HCT116 (cell line): ENCODE measurements around the gene EML4. TPM values are rescaled to one million over a fixed set of nuclear protein-coding genes. Genes with fewer than 3 reads are reported as not detected.
"Not testable (repeated sequence)": the region's sequence is repeated elsewhere in the genome, so short reads cannot be mapped to it uniquely, and the experiment has no call there.

Experiments
- ATAC-seq: fragments of 200-7000 bp; cut with Tn5 transposase; 2 replicates; pipeline ENCODE4 v1.9.1; 2020; ENCODE audit warnings: mild to moderate bottlenecking, moderate library complexity
- BruUV-seq: library from RNA; stranded (reverse); fragments of 400-500 nt; replicated peaks from 2 replicates; lab custom pipeline; 2021; lab: Mats Ljungman, UMichigan
- CTCF ChIA-PET: fragments of 300-600 bp; sonication (Branson Sonifier 250); formaldehyde crosslinking; loops from one replicate; lab custom pipeline; 2021; ENCODE audit warnings: antibody characterized with exemption; lab: Charles Lee
- POLR2A ChIA-PET: fragments of 300-600, 350-600 bp; sonication (Branson Sonifier 250); formaldehyde crosslinking; loops from one replicate; lab custom pipeline; 2021; ENCODE audit warnings: antibody characterized with exemption; lab: Charles Lee
- RAD21 ChIA-PET, 2 experiments: fragments of 300-600 bp; sonication (Branson Sonifier 250); formaldehyde crosslinking; loops; one replicate each; lab custom pipeline; 2023; ENCODE audit warnings: low total read pairs in 2 of 2; ENCODE audit not compliant: uncharacterized antibody in 2 of 2, unreplicated experiment in 2 of 2, low non-redundant PET in 1 of 2; lab: Charles Lee
- DNase-seq: peaks from one replicate; pipeline ENCODE4 v3.0.0-alpha.2; 2010; ENCODE audit warnings: low read depth, low spot score
- H2AFZ ChIP-seq: fragments of 200-600 bp; shearing (Covaris generic), sonication (generic); 2 replicates; pipeline ENCODE4 v1.6.1; 2017; ENCODE audit warnings: low read depth, mixed run types, mixed read lengths, antibody characterized with exemption, low read length; ENCODE audit not compliant: poor library complexity, severe bottlenecking
- H3K27ac ChIP-seq: 2 replicates; pipeline ENCODE4 v1.5.1; 2012; ENCODE audit warnings: low read depth, low read length
- H3K27me3 ChIP-seq: fragments of 200-600 bp; sonication (generic); 2 replicates; pipeline ENCODE4 v1.6.1; 2016; ENCODE audit warnings: mixed run types, low read length, mixed read lengths; ENCODE audit not compliant: insufficient read depth
- H3K36me3 ChIP-seq, 2 experiments: fragments of 200-500 bp in 1 of 2; fragments of 200-600 bp in 1 of 2; sonication (Bioruptor generic) in 1 of 2; sonication (generic) in 1 of 2; 2 replicates each; pipeline versions ENCODE4 v1.5.1 to v1.6.1; 2014 to 2016; ENCODE audit warnings: low read length in 2 of 2, inconsistent platforms in 1 of 2, mixed read lengths in 1 of 2, mixed run types in 1 of 2; ENCODE audit not compliant: insufficient read depth in 2 of 2, control insufficient read depth in 1 of 2
- H3K4me1 ChIP-seq, 2 experiments: fragments of 200-600 bp in 1 of 2; sonication (generic) in 1 of 2; 2 replicates each; pipeline versions ENCODE4 v1.5.1 to v1.6.1; 2012 to 2017; ENCODE audit warnings: low read length in 2 of 2, inconsistent platforms in 1 of 2, mild to moderate bottlenecking in 1 of 2, mixed read lengths in 1 of 2, mixed run types in 1 of 2, moderate library complexity in 1 of 2; ENCODE audit not compliant: insufficient read depth in 2 of 2, control insufficient read depth in 1 of 2
- H3K4me2 ChIP-seq: fragments of 200-600 bp; sonication (generic); 2 replicates; pipeline ENCODE4 v1.6.1; 2017; ENCODE audit warnings: mixed run types, low read length, mixed read lengths
- H3K4me3 ChIP-seq, 2 experiments: fragments of 200-600 bp in 1 of 2; sonication (generic) in 1 of 2; replicated peaks in 1 of 2; 2 replicates each; pipeline ENCODE4 v1.5.1; 2011 to 2016; ENCODE audit warnings: low read length in 2 of 2, control low read depth in 1 of 2, low read depth in 1 of 2, mild to moderate bottlenecking in 1 of 2, mixed read lengths in 1 of 2, mixed run types in 1 of 2
- H3K79me2 ChIP-seq: fragments of 200-600 bp; sonication (generic); 2 replicates; pipeline ENCODE4 v1.6.1; 2017; ENCODE audit warnings: mild to moderate bottlenecking, mixed run types, low read length, moderate library complexity, mixed read lengths; ENCODE audit not compliant: insufficient read depth
- H3K9ac ChIP-seq: fragments of 200-600 bp; sonication (generic); 2 replicates; pipeline ENCODE4 v1.6.1; 2016; ENCODE audit warnings: low read length, mixed read lengths
- H3K9me2 ChIP-seq: fragments of 200-600 bp; sonication (generic), shearing (Covaris generic); 2 replicates; pipeline ENCODE4 v1.6.1; 2017; ENCODE audit warnings: mixed run types, mild to moderate bottlenecking, moderate library complexity; ENCODE audit not compliant: insufficient read depth
- H3K9me3 ChIP-seq, 2 experiments: fragments of 200-500 bp in 1 of 2; fragments of 200-600 bp in 1 of 2; sonication (Bioruptor generic) in 1 of 2; sonication (generic) in 1 of 2; 2 replicates each; pipeline ENCODE4 v1.6.1; 2014 to 2017; ENCODE audit warnings: low read length in 2 of 2, mixed read lengths in 2 of 2, inconsistent platforms in 1 of 2, low read depth in 1 of 2, mild to moderate bottlenecking in 1 of 2, mixed run types in 1 of 2, moderate library complexity in 1 of 2; ENCODE audit not compliant: control insufficient read depth in 1 of 2, insufficient read depth in 1 of 2
- H4K20me1 ChIP-seq: fragments of 200-600 bp; sonication (generic), shearing (Covaris generic); 2 replicates; pipeline ENCODE4 v1.6.1; 2017; ENCODE audit warnings: mixed run types, mild to moderate bottlenecking, moderate library complexity; ENCODE audit not compliant: insufficient read depth
- ATF3 ChIP-seq: IDR thresholded peaks from 2 replicates; pipeline ENCODE4 v1.6.1; 2012
- EGR1 ChIP-seq: IDR thresholded peaks from 2 replicates; pipeline ENCODE4 v1.6.1; 2012; ENCODE audit warnings: low read depth
- ELF1 ChIP-seq: IDR thresholded peaks from 2 replicates; pipeline ENCODE4 v1.6.1; 2012; ENCODE audit warnings: low read depth, borderline replicate concordance
- EZH2 ChIP-seq: fragments of 200-600 bp; sonication (generic); IDR thresholded peaks from 2 replicates; pipeline ENCODE4 v1.6.1; 2017; ENCODE audit warnings: antibody characterized with exemption, mixed run types
- EZH2phosphoT487 ChIP-seq: fragments of 200-600 bp; IDR thresholded peaks from 2 replicates; pipeline ENCODE4 v1.6.1; 2018; ENCODE audit warnings: antibody characterized with exemption, borderline replicate concordance
- JUND ChIP-seq: IDR thresholded peaks from 2 replicates; pipeline ENCODE4 v1.6.1; 2012
- POLR2A ChIP-seq: IDR thresholded peaks from 2 replicates; pipeline ENCODE4 v1.7.0; 2011; ENCODE audit warnings: borderline replicate concordance; ENCODE audit not compliant: insufficient read depth, insufficient read length; ENCODE audit errors: extremely low read depth
- POLR2AphosphoS5 ChIP-seq: IDR thresholded peaks from 2 replicates; pipeline ENCODE4 v1.6.1; 2011; ENCODE audit warnings: mild to moderate bottlenecking, low read depth, low read length, moderate library complexity
- RAD21 ChIP-seq: IDR thresholded peaks from 2 replicates; pipeline ENCODE4 v1.6.1; 2012; ENCODE audit warnings: low read depth, mild to moderate bottlenecking
- SIN3A ChIP-seq: IDR thresholded peaks from 2 replicates; pipeline ENCODE4 v1.6.1; 2012; ENCODE audit warnings: low read depth
- SP1 ChIP-seq: IDR thresholded peaks from 2 replicates; pipeline ENCODE4 v1.6.1; 2012; ENCODE audit warnings: low read depth
- SRF ChIP-seq: IDR thresholded peaks from 2 replicates; pipeline ENCODE4 v1.6.1; 2012; ENCODE audit warnings: low read depth
- TCF7L2 ChIP-seq: IDR thresholded peaks from 2 replicates; pipeline ENCODE4 v1.7.0; 2011; ENCODE audit warnings: borderline replicate concordance, inconsistent platforms; ENCODE audit not compliant: insufficient read depth, insufficient read length; ENCODE audit errors: extremely low read depth
- ZBTB33 ChIP-seq: IDR thresholded peaks from 2 replicates; pipeline ENCODE4 v1.6.1; 2011; ENCODE audit warnings: mild to moderate bottlenecking, low read length, moderate library complexity; ENCODE audit not compliant: insufficient replicate concordance; ENCODE audit errors: extremely low read depth
- ZNF274 ChIP-seq: fragments of 200-500 bp; sonication (Bioruptor generic); IDR thresholded peaks from 2 replicates; pipeline ENCODE4 v1.6.1; 2014; ENCODE audit warnings: mild to moderate bottlenecking, low read depth, low read length, inconsistent platforms
- intact Hi-C: fragments of 100-400 bp; cut with micrococcal nuclease; formaldehyde crosslinking; loops from 2 replicates; pipeline ENCODE4 v1.10.0; 2022
- total RNA-seq: library from RNA; stranded (reverse); gene quantifications from one replicate; pipeline ENCODE4 v1.2.1, GENCODE V29; 2021; ENCODE audit not compliant: unreplicated experiment

EML4 gene
- total RNA-seq, 1 experiment from 2014 or later, result 53.5 TPM

- Histone ChIP-seq H3K4me2 (no peak overlapping the region), H3K79me2 (peaks cover 72% of the 10 kb centered on the region), H3K36me3 (no peaks in the 10 kb centered on the region), H2AFZ (no peak overlapping the region), H3K27ac (no peak overlapping the region), H4K20me1 (peaks cover 5% of the 10 kb centered on the region; the same call in 1 of the 2 replicates), H3K9me3 (no peaks in the 10 kb centered on the region), H3K4me1 (peaks cover 7 to 22% of the 10 kb centered on the region in 2 experiments), H3K27me3 (no peaks in the 10 kb centered on the region), H3K9me2 (no peaks in the 10 kb centered on the region), H3K4me3 (no peak overlapping the region), H3K9ac (no peak overlapping the region)
- ChIA-PET POLR2A (no interaction called here), CTCF (no interaction called here), RAD21 (no interaction called here)
- no TSS peak for BruUV-seq
- DNase-seq (no peak), ATAC-seq (no peak)
- intact Hi-C loops, result no loop called here
- TF ChIP-seq RAD21, result no peak
- no peak for TF ChIP-seq ZBTB33
- no peak for TF ChIP-seq SRF
- no peak for TF ChIP-seq SIN3A
- TF ChIP-seq TCF7L2, result no peak
- TF ChIP-seq ZNF274, result no peak
- TF ChIP-seq SP1, result no peak
- no peak for TF ChIP-seq EGR1
- no peak for TF ChIP-seq POLR2A
- no peak for TF ChIP-seq ELF1
- TF ChIP-seq ATF3, result no peak
- no peak for TF ChIP-seq EZH2
- no peak for TF ChIP-seq JUND
- TF ChIP-seq EZH2phosphoT487, result no peak
- TF ChIP-seq POLR2AphosphoS5, result no peak
These were observed 3.4 kb downstream of the EML4 start for GRCh38 chr2:42172566-42172965.

GRCh38 chr2:42173467-42173866 is 4.3 kb downstream of the EML4 start:
- H2AFZ ChIP-seq, H3K9me2 ChIP-seq, H3K27me3 ChIP-seq, H3K36me3 ChIP-seq, H3K4me3 ChIP-seq, H3K4me2 ChIP-seq, intact Hi-C loops, ATAC-seq, H3K9ac ChIP-seq, DNase-seq, H4K20me1 ChIP-seq, CTCF ChIA-PET, H3K27ac ChIP-seq, RAD21 ChIA-PET, POLR2A ChIA-PET, BruUV-seq, H3K9me3 ChIP-seq: not testable (repeated sequence)
- Histone ChIP-seq H3K4me1 (peaks cover 7 to 19% of the 10 kb centered on the region in 2 experiments), H3K79me2 (peaks cover 81% of the 10 kb centered on the region)
